SK-N-SH treated with all-trans-retinoic acid at 6 μM for 48 hours (cell line): Measurements from ENCODE around the gene CLEC1A.

Experiments used
- ATAC-seq: fragments of 200-7000 bp; cut with Tn5 transposase; 3 replicates; pipeline ENCODE4 v1.9.1; 2020; ENCODE audit warnings: mild to moderate bottlenecking, moderate library complexity
- BACH2 ChIP-seq: fragments of 250-450 bp; sonication (Bioruptor Pico); IDR thresholded peaks from 2 replicates; pipeline ENCODE4 v1.9.0; 2021; ENCODE audit warnings: mild to moderate bottlenecking, borderline replicate concordance
- CREB5 ChIP-seq: fragments of 250-450 bp; sonication (Bioruptor Pico); IDR thresholded peaks from 2 replicates; pipeline ENCODE4 v1.5.1; 2020; ENCODE audit warnings: low read depth, mild to moderate bottlenecking, moderate library complexity
- CSDC2 ChIP-seq: fragments of 250-450 bp; sonication (Bioruptor Pico); IDR thresholded peaks from 2 replicates; pipeline ENCODE4 v1.5.0; 2020; ENCODE audit warnings: mild to moderate bottlenecking, moderate library complexity
- CSRNP3 ChIP-seq: fragments of 250-450 bp; sonication (Bioruptor Pico); IDR thresholded peaks from 2 replicates; pipeline ENCODE4 v1.5.1; 2021; ENCODE audit warnings: mild to moderate bottlenecking, moderate library complexity
- ESRRG ChIP-seq: fragments of 250-450 bp; sonication (Bioruptor Pico); IDR thresholded peaks from 2 replicates; pipeline ENCODE4 v1.6.1; 2021; ENCODE audit warnings: mild to moderate bottlenecking
- GLIS3 ChIP-seq: fragments of 250-450 bp; sonication (Bioruptor Pico); IDR thresholded peaks from 2 replicates; pipeline ENCODE4 v1.5.0; 2020; ENCODE audit warnings: mild to moderate bottlenecking, moderate library complexity
- ISL1 ChIP-seq: fragments of 250-450 bp; sonication (Bioruptor Pico); IDR thresholded peaks from 2 replicates; pipeline ENCODE4 v2.1.2; 2022; ENCODE audit warnings: mild to moderate bottlenecking, moderate library complexity
- OSR1 ChIP-seq: fragments of 250-450 bp; sonication (Bioruptor Pico); IDR thresholded peaks from 2 replicates; pipeline ENCODE4 v1.8.0; 2022; ENCODE audit warnings: moderate library complexity, mild to moderate bottlenecking, inconsistent platforms
- PATZ1 ChIP-seq: fragments of 250-450 bp; sonication (Bioruptor Pico); IDR thresholded peaks from 2 replicates; pipeline ENCODE4 v1.8.0; 2020; ENCODE audit warnings: mild to moderate bottlenecking, moderate library complexity, borderline replicate concordance
- PPARA ChIP-seq: fragments of 250-450 bp; sonication (Bioruptor Pico); IDR thresholded peaks from 2 replicates; pipeline ENCODE4 v1.5.0; 2020; ENCODE audit warnings: mild to moderate bottlenecking, borderline replicate concordance
- RARB ChIP-seq: fragments of 250-450 bp; sonication (Bioruptor Pico); IDR thresholded peaks from 2 replicates; pipeline ENCODE4 v1.8.0; 2021; ENCODE audit warnings: mild to moderate bottlenecking, moderate library complexity
- SNAI2 ChIP-seq: fragments of 250-450 bp; sonication (Bioruptor Pico); IDR thresholded peaks from 2 replicates; pipeline ENCODE4 v1.5.0; 2020; ENCODE audit warnings: mild to moderate bottlenecking, moderate library complexity
- TCF4 ChIP-seq: fragments of 250-450 bp; sonication (Bioruptor Pico); IDR thresholded peaks from 2 replicates; pipeline ENCODE4 v1.8.0; 2021; ENCODE audit warnings: mild to moderate bottlenecking, moderate library complexity, borderline replicate concordance
- TOX ChIP-seq: fragments of 250-450 bp; sonication (Bioruptor Pico); IDR thresholded peaks from 2 replicates; pipeline ENCODE4 v1.8.0; 2021; ENCODE audit warnings: mild to moderate bottlenecking, moderate library complexity, borderline replicate concordance
- TSHZ2 ChIP-seq: fragments of 250-450 bp; sonication (Bioruptor Pico); IDR thresholded peaks from 2 replicates; pipeline ENCODE4 v1.5.0; 2020; ENCODE audit warnings: mild to moderate bottlenecking, moderate library complexity
- ZC3H10 ChIP-seq: fragments of 250-450 bp; sonication (Bioruptor Pico); IDR thresholded peaks from 2 replicates; pipeline ENCODE4 v1.5.1; 2021; ENCODE audit warnings: mild to moderate bottlenecking, moderate library complexity
- ZFP3 ChIP-seq: fragments of 250-450 bp; sonication (Bioruptor Pico); IDR thresholded peaks from 2 replicates; pipeline ENCODE4 v1.5.0; 2020; ENCODE audit warnings: mild to moderate bottlenecking, moderate library complexity
- ZFP30 ChIP-seq: fragments of 450-650 bp; formaldehyde crosslinking; IDR thresholded peaks from 2 replicates; pipeline ENCODE4 v1.5.0; 2022; ENCODE audit warnings: mild to moderate bottlenecking, moderate library complexity
- ZNF565 ChIP-seq: fragments of 450-650 bp; formaldehyde crosslinking; conservative IDR thresholded peaks from 2 replicates; pipeline ENCODE4 v1.5.0; 2020; ENCODE audit warnings: low read depth, mild to moderate bottlenecking, moderate library complexity
- ZNF70 ChIP-seq: fragments of 450-650 bp; formaldehyde crosslinking; IDR thresholded peaks from 2 replicates; pipeline ENCODE4 v1.5.0; 2020; ENCODE audit warnings: mild to moderate bottlenecking, moderate library complexity
- ZNF8 ChIP-seq: fragments of 450-650 bp; formaldehyde crosslinking; IDR thresholded peaks from 2 replicates; pipeline ENCODE4 v1.5.0; 2020; ENCODE audit warnings: mild to moderate bottlenecking, moderate library complexity
- TF ChIP-seq, protein P1 (sequence below): fragments of 250-450 bp; sonication (Bioruptor Pico); IDR thresholded peaks from 2 replicates; pipeline ENCODE4 v1.8.0; 2021; ENCODE audit warnings: low read depth, mild to moderate bottlenecking, moderate library complexity, borderline replicate concordance

The CLEC1A gene

GRCh38 chr12:10095971-10096370 is 2.8 kb downstream of the CLEC1A start (continued):
- TF ChIP-seq PATZ1 (no peak), PPARA (no peak), ESRRG (no peak)
- TF ChIP-seq, all 23 proteins: peak for 0

GRCh38 chr12:10094646-10095395 is 4.0 kb downstream of the CLEC1A start:
- ATAC-seq: no peak
- TF ChIP-seq, protein P1, sequence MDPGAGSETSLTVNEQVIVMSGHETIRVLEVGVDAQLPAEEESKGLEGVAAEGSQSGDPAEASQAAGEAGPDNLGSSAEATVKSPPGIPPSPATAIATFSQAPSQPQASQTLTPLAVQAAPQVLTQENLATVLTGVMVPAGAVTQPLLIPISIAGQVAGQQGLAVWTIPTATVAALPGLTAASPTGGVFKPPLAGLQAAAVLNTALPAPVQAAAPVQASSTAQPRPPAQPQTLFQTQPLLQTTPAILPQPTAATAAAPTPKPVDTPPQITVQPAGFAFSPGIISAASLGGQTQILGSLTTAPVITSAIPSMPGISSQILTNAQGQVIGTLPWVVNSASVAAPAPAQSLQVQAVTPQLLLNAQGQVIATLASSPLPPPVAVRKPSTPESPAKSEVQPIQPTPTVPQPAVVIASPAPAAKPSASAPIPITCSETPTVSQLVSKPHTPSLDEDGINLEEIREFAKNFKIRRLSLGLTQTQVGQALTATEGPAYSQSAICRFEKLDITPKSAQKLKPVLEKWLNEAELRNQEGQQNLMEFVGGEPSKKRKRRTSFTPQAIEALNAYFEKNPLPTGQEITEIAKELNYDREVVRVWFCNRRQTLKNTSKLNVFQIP: no peak

DNA sequence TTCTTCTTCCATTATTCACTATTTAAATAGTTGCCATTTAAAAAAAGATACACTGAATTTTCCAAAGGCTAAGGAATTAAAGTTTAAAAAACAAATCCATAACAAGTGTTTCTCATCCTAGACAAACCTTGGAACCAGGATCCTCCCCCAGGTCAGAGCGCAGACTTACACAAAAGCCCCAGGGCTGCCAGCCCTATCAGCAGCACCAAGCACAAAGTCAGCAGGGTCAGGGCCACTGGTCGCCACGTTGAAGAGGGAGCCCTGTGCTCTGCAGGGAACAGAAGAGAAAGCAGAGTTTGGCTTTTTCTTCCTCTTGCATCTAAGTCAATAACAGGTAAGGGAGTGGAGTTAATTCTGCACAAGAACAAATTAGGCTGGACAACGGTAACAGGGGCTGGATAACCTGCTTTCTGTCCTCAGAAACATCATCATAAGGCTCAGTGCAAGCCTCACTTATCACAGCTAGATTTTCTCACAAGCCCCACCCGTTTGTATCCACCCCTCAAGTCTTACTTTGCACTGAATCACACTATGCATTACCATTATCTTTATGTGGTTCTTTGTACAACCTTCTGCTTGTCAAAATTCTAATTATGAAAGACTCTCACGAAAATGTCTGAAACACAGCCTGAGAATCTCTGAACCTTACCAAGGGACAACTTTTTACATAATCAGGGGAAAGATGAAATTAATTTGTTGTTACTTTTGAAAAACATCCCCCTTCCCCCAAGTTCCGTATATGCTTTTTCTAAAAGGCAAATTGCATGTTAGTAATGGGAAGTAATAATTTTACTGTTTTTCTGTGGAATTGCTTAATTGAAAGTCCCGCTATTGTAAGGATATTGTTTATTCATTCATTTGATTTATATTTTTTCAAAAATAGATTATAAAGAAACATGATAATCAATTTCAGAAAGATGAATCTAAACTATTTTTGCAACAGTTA is 9.6 kb downstream of the CLEC1A start:
- TF ChIP-seq SNAI2 (no peak), ZNF70 (CRISPR knock-in tag) (no peak), OSR1 (CRISPR knock-in tag) (no peak), TCF4 (CRISPR knock-in tag) (no peak), BACH2 (no peak), CREB5 (CRISPR knock-in tag) (no peak), ISL1 (no peak), RARB (CRISPR knock-in tag) (no peak)
- TF ChIP-seq, protein P1: no peak
- no peak for ATAC-seq

DNA sequence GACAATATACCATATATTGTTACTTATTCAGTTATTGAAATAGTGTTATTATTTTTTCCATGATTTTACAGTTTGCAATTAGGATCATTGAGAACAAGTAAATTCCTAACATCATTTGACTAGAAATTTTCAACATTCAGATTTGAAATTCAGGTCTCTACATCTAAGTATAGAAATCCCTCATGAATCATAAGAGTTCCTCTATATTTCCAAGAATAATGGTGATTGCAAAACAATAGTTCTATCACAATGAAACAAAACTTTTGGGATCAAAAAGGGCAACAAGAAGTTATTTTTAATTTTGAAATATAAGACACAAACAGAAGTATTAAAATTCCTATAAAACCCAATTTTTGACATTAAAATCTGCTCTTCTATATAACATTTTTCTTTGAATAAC is 10.8 kb downstream of the CLEC1A start:
- no peak for ATAC-seq
- TF ChIP-seq ZC3H10: no peak
- TF ChIP-seq PPARA: no peak

DNA sequence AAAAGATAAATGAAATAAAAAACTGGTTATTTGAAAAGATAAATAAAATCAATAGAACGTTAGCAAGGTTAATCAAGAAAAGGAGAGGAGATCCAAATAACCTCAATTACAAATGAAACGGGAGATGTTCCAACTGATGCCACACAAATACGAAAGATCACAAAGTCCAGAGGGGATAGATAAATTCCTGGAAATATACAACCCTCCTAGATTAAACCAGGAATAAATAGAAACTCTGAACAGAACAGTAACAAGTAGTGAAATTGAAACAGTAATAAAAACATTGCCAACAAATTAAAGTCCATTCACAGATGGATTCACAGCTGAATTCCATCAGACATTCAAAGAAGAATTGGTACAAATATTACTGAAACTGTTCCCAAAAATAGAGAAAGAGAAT is 12.4 kb downstream of the CLEC1A start:
- ATAC-seq: no peak
- TF ChIP-seq TCF4 (CRISPR knock-in tag): no peak
- no peak for TF ChIP-seq ZNF565 (CRISPR knock-in tag)
- no peak for TF ChIP-seq RARB (CRISPR knock-in tag)
- TF ChIP-seq GLIS3 (CRISPR knock-in tag): no peak
- no peak for TF ChIP-seq CSRNP3 (CRISPR knock-in tag)
- TF ChIP-seq TOX (CRISPR knock-in tag): no peak
- TF ChIP-seq BACH2: no peak
- no peak for TF ChIP-seq CSDC2
- TF ChIP-seq ZFP30: no peak
- no peak for TF ChIP-seq ZNF70 (CRISPR knock-in tag)
- no peak for TF ChIP-seq ZFP3 (CRISPR knock-in tag)
- no peak for TF ChIP-seq TSHZ2 (CRISPR knock-in tag)
- TF ChIP-seq ZNF8 (CRISPR knock-in tag): no peak
- TF ChIP-seq ZC3H10: no peak
